AG09319 (cell line): Measurements from ENCODE around the gene AMACR.
"Not testable (repeated sequence)": the region's sequence is repeated elsewhere in the genome, so short reads cannot be mapped to it uniquely, and the experiment has no call there.

Experiments
- DNase-seq: peaks from one replicate; pipeline ENCODE4 v3.0.0-alpha.2; 2010; ENCODE audit warnings: low read depth; ENCODE audit errors: extremely low read depth
- CTCF ChIP-seq: IDR thresholded peaks from 2 replicates; pipeline ENCODE4 v1.5.1; 2011; ENCODE audit warnings: low read depth, mild to moderate bottlenecking, inconsistent platforms, low read length, moderate library complexity

Gene AMACR

GRCh38 chr5:34034534-34035327, 26.9 kb upstream of the AMACR start:
- no peak for DNase-seq
- TF ChIP-seq CTCF = no peak

GRCh38 chr5:34031966-34032365, 24.1 kb upstream of the AMACR start:
- DNase-seq = no peak
- TF ChIP-seq CTCF = no peak

- no peak for TF ChIP-seq CTCF
- DNase-seq = no peak
These were observed 23.3 kb upstream of the AMACR start for GRCh38 chr5:34031117-34031516.

GRCh38 chr5:34030585-34030984, 22.7 kb upstream of the AMACR start:
- not testable (repeated sequence) for DNase-seq

- TF ChIP-seq CTCF = no peak
- no peak for DNase-seq
These were observed 22.2 kb upstream of the AMACR start for GRCh38 chr5:34030048-34030447.

GRCh38 chr5:34028349-34028748, 20.5 kb upstream of the AMACR start:
- DNase-seq = no peak
- TF ChIP-seq CTCF = no peak

- DNase-seq = no peak
- TF ChIP-seq CTCF = no peak
These were observed 18.4 kb upstream of the AMACR start for GRCh38 chr5:34026089-34026761.
